ENCODE data around the gene JUN.

JUN gene

DNA sequence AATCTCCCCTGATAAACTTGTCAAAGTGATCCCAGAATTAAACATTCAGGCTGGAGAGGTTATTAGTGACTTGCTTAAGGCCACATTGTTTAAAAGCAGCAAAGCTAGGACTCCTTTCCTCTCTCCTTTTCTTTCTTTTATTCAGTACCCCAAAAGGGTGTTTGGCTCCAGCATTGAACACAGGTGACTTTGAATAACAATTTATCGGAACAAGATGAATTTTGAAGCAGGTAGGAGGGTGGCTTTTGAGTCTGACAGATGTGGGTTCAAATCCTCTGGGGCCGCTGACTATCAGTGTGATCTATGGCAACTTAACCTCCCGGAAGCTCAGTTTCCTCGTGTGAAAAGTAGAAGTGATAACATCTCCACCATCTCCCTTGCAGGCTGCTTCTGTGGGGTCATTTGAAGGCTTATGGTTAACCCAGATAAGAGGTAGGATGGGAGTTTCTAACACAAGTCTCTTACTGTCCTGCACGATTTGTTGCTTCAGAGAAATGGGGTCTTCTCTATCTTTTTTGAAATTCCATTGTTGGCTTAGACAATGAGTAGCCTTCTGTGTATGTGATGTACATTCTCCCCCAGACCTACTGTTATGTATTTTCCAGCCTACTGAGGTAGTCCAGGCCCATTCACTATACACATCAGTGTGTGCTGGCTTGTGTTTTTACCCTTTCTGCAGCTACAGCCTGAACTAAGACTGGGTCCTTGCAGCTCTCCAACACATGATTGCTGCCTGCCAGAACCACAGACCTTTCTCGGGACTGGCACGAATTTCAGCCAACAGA is 29.0 kb downstream of the JUN start:
- no peak for DNase-seq

- DNase-seq: no peak
These were observed 29.7 kb downstream of the JUN start for GRCh38 chr1:58754073-58754613.

DNA sequence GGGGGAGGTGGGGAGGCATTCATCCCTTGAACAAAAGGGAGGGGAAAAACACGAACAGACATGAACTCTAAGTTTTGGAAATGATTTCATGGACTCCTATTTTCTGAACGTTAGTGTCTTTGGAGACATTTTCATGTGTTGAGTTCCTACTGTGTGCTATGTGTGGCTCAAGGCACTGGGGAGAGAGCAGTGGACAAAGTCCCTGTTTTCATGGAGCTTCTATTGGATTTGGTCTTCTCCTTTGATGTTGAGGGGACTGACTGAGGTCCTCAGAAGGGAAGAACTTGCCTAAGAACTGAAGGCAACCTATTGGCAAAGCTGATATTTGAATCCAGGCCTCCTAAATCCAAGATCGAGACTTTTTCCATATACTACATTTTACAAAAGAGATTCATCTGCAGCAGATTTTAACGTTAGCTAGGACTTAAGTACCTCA is 30.4 kb downstream of the JUN start:
- no peak for DNase-seq

DNA sequence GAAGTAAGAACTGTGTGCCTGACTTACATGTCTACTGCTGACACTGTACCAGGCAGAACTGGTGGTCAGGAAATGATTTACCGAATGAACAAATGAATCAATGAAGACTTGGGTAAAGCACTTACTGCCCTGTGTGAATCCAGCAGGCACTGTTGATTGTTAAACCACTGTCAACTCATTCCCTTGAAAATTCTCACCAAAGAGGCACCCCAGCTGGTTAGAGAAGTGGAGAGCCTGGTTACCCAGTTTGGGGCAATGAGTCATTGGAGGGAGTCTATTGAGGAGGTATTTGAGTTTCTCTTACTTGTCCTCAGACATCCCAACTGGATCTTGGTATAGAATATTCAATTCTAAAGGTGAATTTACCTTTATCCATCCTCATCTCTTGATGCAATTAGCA is 34.2 kb downstream of the JUN start:
- no peak for DNase-seq

DNA sequence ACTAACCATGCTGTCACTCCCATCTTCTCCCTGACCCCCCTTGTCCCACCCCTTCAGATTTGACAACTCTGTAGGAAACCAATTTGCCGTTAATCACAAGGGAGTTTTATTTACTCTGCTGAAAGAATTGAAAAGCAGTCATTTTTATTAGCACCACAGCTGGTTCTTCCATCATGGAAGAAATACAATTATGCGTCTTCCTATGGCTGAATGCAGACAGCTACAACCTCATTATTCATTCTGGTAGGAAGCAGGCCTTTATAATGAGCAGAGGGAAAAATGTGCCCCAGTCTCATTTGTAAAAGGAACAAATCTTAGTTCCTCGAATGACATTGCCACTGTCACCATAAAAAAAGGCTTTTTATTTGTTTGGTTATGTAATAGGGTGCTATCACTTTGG is 35.2 kb downstream of the JUN start:
- no peak for DNase-seq

GRCh38 chr1:58746757-58747156 is 37.1 kb downstream of the JUN start:
- no peak for DNase-seq

DNA sequence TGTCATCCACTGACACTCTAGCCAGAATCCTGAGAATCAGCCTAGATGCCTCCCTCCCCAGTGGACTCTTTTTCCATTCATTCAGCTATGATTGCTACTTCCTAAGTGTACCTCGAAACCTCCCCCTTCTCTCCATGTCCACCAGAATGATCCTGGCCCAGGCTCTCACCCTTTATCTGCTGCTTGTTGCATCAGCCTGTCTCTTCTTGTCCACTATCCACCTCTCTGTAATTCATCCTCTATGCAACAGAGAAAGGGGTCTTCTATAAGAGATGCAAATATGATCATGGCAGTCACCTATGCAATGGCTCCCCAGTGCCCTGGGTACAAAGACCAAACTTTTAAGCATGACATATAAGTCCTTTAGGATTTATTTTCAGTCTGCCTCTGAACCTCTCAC is 37.7 kb downstream of the JUN start:
- DNase-seq: no peak

- no peak for DNase-seq
These were observed 38.2 kb downstream of the JUN start for GRCh38 chr1:58745666-58746065.

DNA sequence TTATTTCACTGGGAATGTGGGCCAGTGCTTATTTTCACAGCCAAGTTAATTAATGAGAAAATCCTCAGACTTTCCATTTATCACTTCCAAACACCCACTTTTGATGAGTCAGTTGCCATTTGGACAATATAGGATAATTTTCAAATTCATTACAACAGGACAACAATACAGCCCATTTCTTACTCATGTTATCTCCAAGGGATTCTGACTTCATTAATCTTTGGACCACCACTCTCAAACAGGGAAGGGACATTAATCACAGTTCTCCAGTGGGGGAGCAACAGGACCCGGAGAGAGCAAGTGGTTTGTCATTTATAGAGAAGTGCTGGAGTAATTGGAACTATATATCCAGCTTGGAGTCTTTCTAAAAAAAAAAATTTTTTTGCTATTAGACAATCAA is 38.7 kb downstream of the JUN start:
- no peak for DNase-seq

DNA sequence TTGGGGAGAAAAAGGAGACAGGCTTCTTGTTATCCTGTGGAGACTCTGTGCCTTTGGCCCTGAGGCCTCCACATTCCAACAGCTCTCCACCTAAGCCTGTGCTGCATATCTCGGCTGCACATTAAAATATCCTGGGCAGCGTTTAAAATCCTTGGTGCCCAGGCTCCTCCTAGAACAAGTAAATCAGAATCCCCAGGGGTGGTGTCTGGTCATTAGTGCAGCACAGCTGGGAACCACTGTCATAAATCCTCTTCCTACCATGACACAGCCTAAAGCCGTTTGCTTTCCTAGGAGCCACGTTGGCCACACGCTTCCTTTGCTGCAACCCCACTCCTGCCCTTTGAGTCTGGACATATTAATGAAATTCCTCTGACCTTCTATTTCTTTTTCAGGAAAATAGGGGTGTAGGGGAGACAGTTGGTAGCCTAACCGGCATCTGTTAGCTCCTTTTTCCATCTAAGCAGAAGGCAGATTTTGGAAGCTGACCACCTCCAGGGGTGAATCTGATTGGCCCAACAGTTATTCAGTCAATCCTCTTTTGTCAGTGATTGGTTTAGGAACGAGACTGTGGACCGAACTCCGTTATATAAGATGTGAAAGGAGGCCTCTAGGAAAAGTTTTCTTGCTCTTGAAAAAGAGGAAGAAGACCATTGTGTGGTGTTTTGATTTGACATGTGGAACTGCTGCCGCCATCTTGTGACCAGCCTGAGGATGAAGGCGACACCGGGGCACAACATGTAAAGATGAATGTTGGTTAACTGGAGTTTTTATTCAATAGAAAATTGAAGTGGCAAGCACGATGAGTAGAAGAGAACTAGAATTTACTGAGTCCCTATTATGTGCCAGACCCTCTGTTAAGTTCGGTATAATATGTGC is 41.9 kb downstream of the JUN start:
- DNase-seq: no peak

GRCh38 chr1:58739856-58740466 is 43.9 kb downstream of the JUN start:
- DNase-seq: peak; percentile 66

DNA sequence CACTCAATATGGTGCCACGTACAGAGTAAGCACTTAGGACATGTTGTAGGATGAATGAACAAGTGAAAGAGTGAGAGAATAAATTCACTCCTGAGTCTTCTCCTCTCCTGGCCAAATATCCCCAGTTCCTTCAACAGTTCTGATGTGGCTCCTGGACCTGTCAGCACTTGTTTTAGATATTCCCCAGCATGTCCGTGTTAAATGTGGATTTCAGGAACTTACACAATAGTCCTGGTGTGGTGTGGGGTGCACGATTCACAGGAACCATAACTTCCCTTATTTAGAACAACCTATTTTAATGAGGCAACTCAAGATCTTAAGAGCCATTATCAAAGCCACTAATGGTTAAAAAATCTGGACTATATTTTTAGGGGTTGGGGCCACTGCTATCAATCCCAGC is 45.0 kb downstream of the JUN start:
- no peak for DNase-seq

- DNase-seq: no peak
These were observed 48.3 kb downstream of the JUN start for GRCh38 chr1:58735586-58735985.

- DNase-seq: no peak
These were observed 49.2 kb downstream of the JUN start for GRCh38 chr1:58734630-58735029.

- no peak for DNase-seq
These were observed 51.6 kb downstream of the JUN start for GRCh38 chr1:58732087-58732775.
